Neural progenitor cell (in vitro differentiated cells): Measurements from ENCODE around the gene IL10RB. TPM values are rescaled to one million over a fixed set of nuclear protein-coding genes. Genes with fewer than 3 reads are reported as not detected.

Experiments used
- DNase-seq: peaks from one replicate; pipeline ENCODE4 v3.0.0-alpha.2; 2016; ENCODE audit warnings: low spot score
- H2AFZ ChIP-seq: fragments of 200-600 bp; sonication (generic); replicated peaks from 2 replicates; pipeline ENCODE4 v1.6.1; 2016; ENCODE audit warnings: antibody characterized with exemption
- H3F3A ChIP-seq: fragments of 200-600 bp; sonication (generic); 2 replicates; pipeline ENCODE4 v1.6.1; 2016; ENCODE audit warnings: antibody characterized with exemption, low read depth
- H3K27ac ChIP-seq: fragments of 200-600 bp; sonication (generic); 2 replicates; pipeline ENCODE4 v1.5.1; 2016; ENCODE audit warnings: mild to moderate bottlenecking
- H3K27me3 ChIP-seq: fragments of 200-600 bp; sonication (generic); 2 replicates; pipeline ENCODE4 v1.6.1; 2016; ENCODE audit warnings: mild to moderate bottlenecking, moderate library complexity
- H3K36me3 ChIP-seq: fragments of 200-600 bp; sonication (generic); 2 replicates; pipeline ENCODE4 v1.5.1; 2016
- H3K4me1 ChIP-seq: fragments of 200-600 bp; sonication (generic); 2 replicates; pipeline ENCODE4 v1.6.1; 2016; ENCODE audit warnings: mixed run types
- H3K4me2 ChIP-seq: fragments of 200-600 bp; sonication (generic); 2 replicates; pipeline ENCODE4 v1.6.1; 2016
- H3K4me3 ChIP-seq: fragments of 200-600 bp; sonication (generic); 2 replicates; pipeline ENCODE4 v1.5.1; 2016
- H3K79me2 ChIP-seq: fragments of 200-600 bp; sonication (generic); 2 replicates; pipeline ENCODE4 v1.6.1; 2016; ENCODE audit warnings: low read depth
- H3K9ac ChIP-seq: fragments of 200-600 bp; sonication (generic); 2 replicates; pipeline ENCODE4 v1.6.1; 2016
- H3K9me3 ChIP-seq: fragments of 200-600 bp; sonication (generic); 2 replicates; pipeline ENCODE4 v1.5.1; 2016; ENCODE audit warnings: low read depth
- H4K20me1 ChIP-seq: fragments of 200-600 bp; sonication (generic); 2 replicates; pipeline ENCODE4 v1.6.1; 2016; ENCODE audit warnings: low read depth
- H3K27ac Mint-ChIP-seq: 3 replicates; pipeline ENCODE4 v1.8.0; 2021; ENCODE audit warnings: mixed read lengths
- H3K27me3 Mint-ChIP-seq: 2 replicates; pipeline ENCODE4 v1.8.0; 2022; ENCODE audit warnings: low read depth, mild to moderate bottlenecking, inconsistent platforms, moderate library complexity, mixed read lengths; ENCODE audit not compliant: insufficient read depth
- H3K36me3 Mint-ChIP-seq: 3 replicates; pipeline ENCODE4 v1.8.0; 2021; ENCODE audit warnings: mixed read lengths
- H3K4me1 Mint-ChIP-seq: 3 replicates; pipeline ENCODE4 v1.8.0; 2021; ENCODE audit warnings: mixed read lengths
- H3K4me3 Mint-ChIP-seq: 3 replicates; pipeline ENCODE4 v1.8.0; 2021; ENCODE audit warnings: mild to moderate bottlenecking, moderate library complexity, mixed read lengths
- H3K9me3 Mint-ChIP-seq: 3 replicates; pipeline ENCODE4 v1.8.0; 2020; ENCODE audit warnings: mixed read lengths
- EZH2 ChIP-seq: fragments of 200-600 bp; sonication (generic); IDR thresholded peaks from 2 replicates; pipeline ENCODE4 v1.6.1; 2017; ENCODE audit warnings: antibody characterized with exemption, mild to moderate bottlenecking, moderate library complexity
- EZH2phosphoT487 ChIP-seq: fragments of 200-600 bp; sonication (generic); IDR thresholded peaks from 2 replicates; pipeline ENCODE4 v1.6.1; 2017; ENCODE audit warnings: antibody characterized with exemption
- total RNA-seq: library from RNA; depleted of rRNA; stranded (reverse); fragments of >200 nt; gene quantifications from 2 replicates; pipeline ENCODE4 v1.2.3, GENCODE V29; 2015; ENCODE audit warnings: low replicate concordance
- TF ChIP-seq, protein P1 (sequence below): fragments of 200-600 bp; sonication (generic); IDR thresholded peaks from 2 replicates; pipeline ENCODE4 v1.5.1; 2017; ENCODE audit warnings: antibody characterized with exemption, mild to moderate bottlenecking

IL10RB gene
- total RNA-seq, 1 donor from 2014 or later: 3.1 TPM

DNA sequence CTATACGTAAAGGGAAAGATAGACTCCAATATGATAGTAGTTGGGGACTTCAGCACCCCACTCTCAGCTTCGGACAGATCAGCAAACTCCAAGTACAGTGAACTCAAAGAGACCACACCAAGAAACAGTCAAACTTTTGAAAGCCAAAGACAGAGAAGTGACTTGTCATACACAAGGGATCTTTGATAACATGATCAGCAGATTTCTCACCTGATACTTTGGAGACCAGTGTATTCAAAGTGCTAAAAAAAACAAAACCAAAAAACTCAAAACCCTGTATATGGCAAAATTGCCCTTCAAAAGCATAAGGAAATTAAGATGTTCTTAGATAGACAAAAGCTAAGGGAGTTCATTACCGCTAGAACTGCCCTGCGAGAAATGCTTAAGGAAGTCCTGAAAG is 68.0 kb downstream of the IL10RB start:
- H2AFZ ChIP-seq: no peak overlapping the region
- no peak overlapping the region for H3K9ac ChIP-seq
- H3K9me3 ChIP-seq: peaks cover 14% of the 10 kb centered on the region
- H3K36me3 ChIP-seq: peaks cover 21% of the 10 kb centered on the region
- H3K79me2 ChIP-seq: peaks cover 29% of the 10 kb centered on the region
- no peaks in the 10 kb centered on the region for H3F3A ChIP-seq
- H3K4me3 ChIP-seq: no peak overlapping the region
- H3K4me1 ChIP-seq: no peaks in the 10 kb centered on the region
- Mint-ChIP-seq H3K27ac (no peak overlapping the region), H3K4me3 (no peak overlapping the region), H3K4me1 (no peaks in the 10 kb centered on the region), H3K27me3 (no peaks in the 10 kb centered on the region), H3K9me3 (peaks cover 28% of the 10 kb centered on the region), H3K36me3 (peaks cover 31% of the 10 kb centered on the region)
- no peaks in the 10 kb centered on the region for H3K27me3 ChIP-seq
- no peak overlapping the region for H3K4me2 ChIP-seq
- TF ChIP-seq, protein P1, sequence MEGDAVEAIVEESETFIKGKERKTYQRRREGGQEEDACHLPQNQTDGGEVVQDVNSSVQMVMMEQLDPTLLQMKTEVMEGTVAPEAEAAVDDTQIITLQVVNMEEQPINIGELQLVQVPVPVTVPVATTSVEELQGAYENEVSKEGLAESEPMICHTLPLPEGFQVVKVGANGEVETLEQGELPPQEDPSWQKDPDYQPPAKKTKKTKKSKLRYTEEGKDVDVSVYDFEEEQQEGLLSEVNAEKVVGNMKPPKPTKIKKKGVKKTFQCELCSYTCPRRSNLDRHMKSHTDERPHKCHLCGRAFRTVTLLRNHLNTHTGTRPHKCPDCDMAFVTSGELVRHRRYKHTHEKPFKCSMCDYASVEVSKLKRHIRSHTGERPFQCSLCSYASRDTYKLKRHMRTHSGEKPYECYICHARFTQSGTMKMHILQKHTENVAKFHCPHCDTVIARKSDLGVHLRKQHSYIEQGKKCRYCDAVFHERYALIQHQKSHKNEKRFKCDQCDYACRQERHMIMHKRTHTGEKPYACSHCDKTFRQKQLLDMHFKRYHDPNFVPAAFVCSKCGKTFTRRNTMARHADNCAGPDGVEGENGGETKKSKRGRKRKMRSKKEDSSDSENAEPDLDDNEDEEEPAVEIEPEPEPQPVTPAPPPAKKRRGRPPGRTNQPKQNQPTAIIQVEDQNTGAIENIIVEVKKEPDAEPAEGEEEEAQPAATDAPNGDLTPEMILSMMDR: no peak
- no peak for TF ChIP-seq EZH2
- no peak for TF ChIP-seq EZH2phosphoT487
- no peaks in the 10 kb centered on the region for H4K20me1 ChIP-seq
- no peak overlapping the region for H3K27ac ChIP-seq
- no peak for DNase-seq

DNA sequence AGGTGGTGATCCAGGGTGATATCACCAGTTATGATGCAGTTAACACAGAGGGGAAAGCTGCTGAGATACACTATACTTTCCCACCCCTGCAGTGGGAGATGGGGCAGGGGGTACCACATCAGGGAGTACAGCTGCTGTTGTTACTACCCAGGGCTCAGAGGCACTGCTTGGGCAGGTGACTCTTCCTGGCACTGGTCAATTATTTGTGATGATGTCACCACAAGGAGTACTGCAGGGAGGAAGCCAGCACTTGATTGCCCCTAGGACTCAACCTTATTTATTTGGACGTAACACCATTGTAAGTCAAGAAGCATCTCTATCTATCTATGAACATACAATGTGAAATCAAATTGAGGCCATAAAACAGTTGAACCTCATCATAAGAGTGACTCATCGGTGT is 68.7 kb downstream of the IL10RB start:
- no peaks in the 10 kb centered on the region for H3K4me1 ChIP-seq
- Mint-ChIP-seq H3K27ac (no peak overlapping the region), H3K4me3 (no peak overlapping the region), H3K4me1 (no peaks in the 10 kb centered on the region), H3K36me3 (peaks cover 31% of the 10 kb centered on the region), H3K27me3 (no peaks in the 10 kb centered on the region), H3K9me3 (peaks cover 28% of the 10 kb centered on the region)
- TF ChIP-seq, protein P1: no peak
- TF ChIP-seq EZH2phosphoT487 (no peak), EZH2 (no peak)
- peaks cover 21% of the 10 kb centered on the region for H3K36me3 ChIP-seq
- H3K27me3 ChIP-seq: no peaks in the 10 kb centered on the region
- H2AFZ ChIP-seq: no peak overlapping the region
- no peak overlapping the region for H3K4me3 ChIP-seq
- no peaks in the 10 kb centered on the region for H4K20me1 ChIP-seq
- H3F3A ChIP-seq: no peaks in the 10 kb centered on the region
- H3K27ac ChIP-seq: no peak overlapping the region
- DNase-seq: no peak
- H3K9ac ChIP-seq: no peak overlapping the region
- peaks cover 14% of the 10 kb centered on the region for H3K9me3 ChIP-seq
- peaks cover 24% of the 10 kb centered on the region for H3K79me2 ChIP-seq
- H3K4me2 ChIP-seq: no peak overlapping the region

DNA sequence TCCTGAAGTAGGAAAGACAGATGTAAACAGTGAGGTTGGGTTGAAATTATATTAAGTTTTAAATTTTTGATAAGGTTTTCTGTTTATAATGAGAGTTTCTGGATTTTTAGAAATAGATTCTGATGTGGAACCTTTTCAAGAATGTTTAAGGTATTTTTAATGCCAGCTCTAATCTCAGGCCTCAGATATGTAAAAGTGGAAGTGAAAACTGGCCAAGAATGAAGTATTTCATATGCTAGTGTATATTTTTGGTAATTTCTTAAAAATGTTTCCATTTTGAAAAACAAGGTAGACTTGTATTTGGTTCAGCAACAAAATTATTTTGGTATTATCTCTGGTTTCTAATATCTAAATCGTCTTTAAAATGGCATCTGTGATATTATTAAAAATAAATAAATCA is 73.0 kb downstream of the IL10RB start:
- no peaks in the 10 kb centered on the region for H4K20me1 ChIP-seq
- H3K79me2 ChIP-seq: no peaks in the 10 kb centered on the region
- no peak overlapping the region for H3K4me3 ChIP-seq
- H3K27ac ChIP-seq: no peak overlapping the region
- no peak overlapping the region for H3K27ac Mint-ChIP-seq
- H3K4me1 Mint-ChIP-seq: no peaks in the 10 kb centered on the region
- DNase-seq: no peak
- H3K9me3 Mint-ChIP-seq: peaks cover 3% of the 10 kb centered on the region
- H3K4me3 Mint-ChIP-seq: no peak overlapping the region
- H3K4me2 ChIP-seq: no peak overlapping the region
- no peaks in the 10 kb centered on the region for H3F3A ChIP-seq
- H3K27me3 ChIP-seq: no peaks in the 10 kb centered on the region
- H3K9me3 ChIP-seq: no peaks in the 10 kb centered on the region
- H3K4me1 ChIP-seq: no peaks in the 10 kb centered on the region
- H2AFZ ChIP-seq: no peak overlapping the region
- no peaks in the 10 kb centered on the region for H3K27me3 Mint-ChIP-seq
- H3K36me3 ChIP-seq: peaks cover 8% of the 10 kb centered on the region
- H3K9ac ChIP-seq: no peak overlapping the region
- H3K36me3 Mint-ChIP-seq: peaks cover 20% of the 10 kb centered on the region
- TF ChIP-seq EZH2phosphoT487 (no peak), EZH2 (no peak)
- TF ChIP-seq, protein P1: no peak
